Thoracic aorta (tissue), 2 donors: Measurements from ENCODE around the gene KRTAP16-1. TPM values are rescaled to one million over a fixed set of nuclear protein-coding genes. Genes with fewer than 3 reads are reported as not detected.

ENCODE experiments used
- ATAC-seq: fragments of 150-250 bp; one replicate; pipeline ENCODE4 v1.8.0; 2017; ENCODE audit warnings: low read depth; ENCODE audit not compliant: insufficient number of reproducible peaks, low FRiP score
- DNase-seq: peaks from one replicate; pipeline ENCODE4 v3.0.0-alpha.2; 2020; ENCODE audit warnings: low spot score
- H3K27ac ChIP-seq, 2 donors: fragments of 200-600 bp; sonication (generic); 1 replicate in 1 of 2; 2 replicates in 1 of 2; pipeline ENCODE4 v1.5.1; 2016; ENCODE audit warnings: mild to moderate bottlenecking in 2 of 2, moderate library complexity in 2 of 2
- H3K27me3 ChIP-seq: fragments of 200-600 bp; sonication (generic); replicated peaks from 2 replicates; pipeline ENCODE4 v1.6.0; 2016; ENCODE audit warnings: mild to moderate bottlenecking; ENCODE audit not compliant: insufficient read depth
- H3K36me3 ChIP-seq: fragments of 200-600 bp; sonication (generic); one replicate; pipeline ENCODE4 v1.5.1; 2016
- H3K4me1 ChIP-seq, 2 donors: fragments of 200-600 bp; sonication (generic); 1 replicate in 1 of 2; 2 replicates in 1 of 2; pipeline versions ENCODE4 v1.5.1 to v1.6.0; 2016; ENCODE audit warnings: low read depth in 2 of 2, mild to moderate bottlenecking in 1 of 2; ENCODE audit not compliant: control insufficient read depth in 1 of 2
- H3K4me3 ChIP-seq: fragments of 200-600 bp; sonication (generic); 2 replicates; pipeline ENCODE4 v1.5.1; 2016; ENCODE audit warnings: mild to moderate bottlenecking
- H3K9me3 ChIP-seq: fragments of 200-600 bp; sonication (generic); 2 replicates; pipeline ENCODE4 v1.5.1; 2016
- CTCF ChIP-seq: fragments of 200-600 bp; sonication (generic); IDR thresholded peaks from one replicate; pipeline ENCODE4 v1.5.1; 2019; ENCODE audit warnings: antibody characterized with exemption
- total RNA-seq, 2 donors: library from RNA; depleted of rRNA; stranded (reverse); fragments of >200 nt; gene quantifications; one replicate each; pipeline versions ENCODE4 v1.1.0 to v1.2.3, GENCODE V29; 2016

The KRTAP16-1 gene
- total RNA-seq, 2 donors from 2014 or later, result not detected

- Histone ChIP-seq H3K4me3 (no peak overlapping the region), H3K27me3 (no peaks in the 10 kb centered on the region), H3K36me3 (no peaks in the 10 kb centered on the region), H3K4me1 (no peaks in the 10 kb centered on the region), H3K27ac (no peak overlapping the region), H3K9me3 (peaks cover 5% of the 10 kb centered on the region)
- TF ChIP-seq CTCF, result no peak
- DNase-seq, result no peak
- ATAC-seq, result no peak
These were observed 6.8 kb upstream of the KRTAP16-1 start for GRCh38 chr17:41315814-41316445.

GRCh38 chr17:41315204-41315794 lies 6.2 kb upstream of the KRTAP16-1 start, which contains the start of gene KRTAP17-1:
Gene KRTAP17-1 (minus strand): TSS chr17:41315710. CDS start chr17:41315650, 60 bp downstream.
- H3K9me3 ChIP-seq, result peaks cover 5% of the 10 kb centered on the region
- H3K36me3 ChIP-seq, result no peaks in the 10 kb centered on the region
- TF ChIP-seq CTCF, result no peak
- no peaks in the 10 kb centered on the region for H3K27me3 ChIP-seq
- ATAC-seq (no peak), DNase-seq (no peak)
- H3K4me1 ChIP-seq, result no peaks in the 10 kb centered on the region
- H3K4me3 ChIP-seq, result no peak within 1 kb of the TSS
- no peak within 1 kb of the TSS for H3K27ac ChIP-seq

- no peaks in the 10 kb centered on the region for H3K27me3 ChIP-seq
- H3K36me3 ChIP-seq, result no peaks in the 10 kb centered on the region
- no peak for DNase-seq
- TF ChIP-seq CTCF, result no peak
- no peak for ATAC-seq
- H3K4me3 ChIP-seq, result no peak overlapping the region
- no peak overlapping the region for H3K27ac ChIP-seq
- H3K9me3 ChIP-seq, result no peaks in the 10 kb centered on the region
- H3K4me1 ChIP-seq, result peaks cover 0 to 9% of the 10 kb centered on the region in 2 donors
These were observed 2.0 kb upstream of the KRTAP16-1 start for GRCh38 chr17:41311111-41311510.

- H3K36me3 ChIP-seq, result no peaks in the 10 kb centered on the region
These were observed 725 bp downstream of the KRTAP16-1 start for GRCh38 chr17:41308251-41308917.

More at GRCh38 chr17:41308251-41308917, 725 bp downstream of the KRTAP16-1 start:
- ATAC-seq (no peak), DNase-seq (no peak)
- H3K27ac ChIP-seq, result no peak overlapping the region
- H3K27me3 ChIP-seq, result no peaks in the 10 kb centered on the region
- H3K4me1 ChIP-seq, result peaks cover 0 to 9% of the 10 kb centered on the region in 2 donors
- no peaks in the 10 kb centered on the region for H3K9me3 ChIP-seq
- no peak for TF ChIP-seq CTCF
- peak overlapping the region; percentile 19 for H3K4me3 ChIP-seq
